COLO829 (cell line): ENCODE results near the gene PSMA7.

Experiments used
- DNase-seq: peaks from one replicate; pipeline ENCODE4 v3.0.0; 2012; ENCODE audit warnings: low spot score

The PSMA7 gene

GRCh38 chr20:62171245-62171644 is 28.1 kb upstream of the PSMA7 start:
- DNase-seq, result no peak

- DNase-seq, result no peak
Measured at GRCh38 chr20:62170536-62170935, 27.3 kb upstream of the PSMA7 start.

- DNase-seq, result no peak
Measured at GRCh38 chr20:62168890-62169435, 25.8 kb upstream of the PSMA7 start.

GRCh38 chr20:62168061-62168460 is 24.9 kb upstream of the PSMA7 start:
- no peak for DNase-seq

GRCh38 chr20:62167474-62167873 is 24.3 kb upstream of the PSMA7 start:
- no peak for DNase-seq

GRCh38 chr20:62165762-62166399 is 22.7 kb upstream of the PSMA7 start:
- no peak for DNase-seq

GRCh38 chr20:62164879-62165761 is 21.9 kb upstream of the PSMA7 start:
- no peak for DNase-seq

- no peak for DNase-seq
Measured at GRCh38 chr20:62163986-62164762, 21.0 kb upstream of the PSMA7 start.

- DNase-seq, result no peak
Measured at GRCh38 chr20:62163485-62163865, 20.3 kb upstream of the PSMA7 start.

GRCh38 chr20:62162765-62163484 is 19.7 kb upstream of the PSMA7 start:
- DNase-seq, result no peak

GRCh38 chr20:62161347-62161746 is 18.2 kb upstream of the PSMA7 start:
- DNase-seq, result peak; percentile 42

- no peak for DNase-seq
Measured at GRCh38 chr20:62160876-62161275, 17.7 kb upstream of the PSMA7 start.

- DNase-seq, result no peak
Measured at GRCh38 chr20:62160253-62160652, 17.1 kb upstream of the PSMA7 start.

- DNase-seq, result no peak
Measured at GRCh38 chr20:62159839-62160238, 16.6 kb upstream of the PSMA7 start.

GRCh38 chr20:62159052-62159451 is 15.9 kb upstream of the PSMA7 start:
- DNase-seq, result no peak

- no peak for DNase-seq
Measured at GRCh38 chr20:62158541-62158940, 15.3 kb upstream of the PSMA7 start.

- DNase-seq, result no peak
Measured at GRCh38 chr20:62158088-62158400, 14.8 kb upstream of the PSMA7 start.

GRCh38 chr20:62157387-62158087 is 14.3 kb upstream of the PSMA7 start:
- no peak for DNase-seq

GRCh38 chr20:62156592-62157386 is 13.6 kb upstream of the PSMA7 start:
- DNase-seq, result no peak

- no peak for DNase-seq
Measured at GRCh38 chr20:62156254-62156556, 13.0 kb upstream of the PSMA7 start.
